Retinal pigment epithelial cell (primary cell): Measurements from ENCODE around the gene SNTB2.

Experiments used
- DNase-seq: peaks from one replicate; pipeline ENCODE4 v3.0.0-alpha.2; 2010; ENCODE audit warnings: low read depth
- H3K4me3 ChIP-seq: 2 replicates; pipeline ENCODE4 v1.5.1; 2011; ENCODE audit warnings: mild to moderate bottlenecking, low read length, control low read depth, moderate library complexity
- TF ChIP-seq, protein P1 (sequence below): conservative IDR thresholded peaks from 2 replicates; pipeline ENCODE4 v1.5.1; 2011; ENCODE audit warnings: low read depth, low read length, control low read depth, inconsistent platforms

SNTB2 gene

DNA sequence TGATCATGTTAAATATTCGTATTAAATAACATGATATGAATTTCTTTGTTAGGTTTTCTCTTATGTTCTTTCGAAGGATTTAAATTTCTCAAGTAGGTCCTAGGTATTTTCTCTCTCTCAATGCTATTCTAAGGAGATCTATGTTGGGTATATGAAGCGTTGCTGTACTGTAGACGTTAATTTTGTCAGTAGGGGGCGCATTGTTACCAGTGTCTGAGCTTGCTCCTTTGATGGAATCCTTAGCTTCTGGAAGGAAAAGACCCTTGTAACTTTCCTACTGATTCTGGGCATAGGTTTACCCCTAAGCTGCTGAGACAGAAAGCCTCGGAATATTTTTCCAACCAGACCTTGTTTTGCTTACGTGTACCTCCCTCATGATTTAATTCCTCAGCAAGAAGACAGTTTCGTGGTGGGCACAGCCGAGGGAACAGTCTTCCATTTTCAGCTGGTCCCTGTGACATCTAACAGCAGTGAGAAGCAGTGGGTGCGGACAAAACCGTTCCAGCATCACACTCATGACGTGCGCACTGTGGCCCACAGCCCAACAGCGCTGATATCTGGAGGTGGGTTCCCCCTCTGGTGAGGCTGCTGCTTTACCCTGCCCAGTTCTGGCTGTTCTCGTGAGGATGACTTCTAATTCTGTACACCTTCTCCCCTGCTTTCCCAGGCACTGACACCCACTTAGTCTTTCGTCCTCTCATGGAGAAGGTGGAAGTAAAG, 36.7 kb upstream of the SNTB2 start:
- TF ChIP-seq, protein P1, sequence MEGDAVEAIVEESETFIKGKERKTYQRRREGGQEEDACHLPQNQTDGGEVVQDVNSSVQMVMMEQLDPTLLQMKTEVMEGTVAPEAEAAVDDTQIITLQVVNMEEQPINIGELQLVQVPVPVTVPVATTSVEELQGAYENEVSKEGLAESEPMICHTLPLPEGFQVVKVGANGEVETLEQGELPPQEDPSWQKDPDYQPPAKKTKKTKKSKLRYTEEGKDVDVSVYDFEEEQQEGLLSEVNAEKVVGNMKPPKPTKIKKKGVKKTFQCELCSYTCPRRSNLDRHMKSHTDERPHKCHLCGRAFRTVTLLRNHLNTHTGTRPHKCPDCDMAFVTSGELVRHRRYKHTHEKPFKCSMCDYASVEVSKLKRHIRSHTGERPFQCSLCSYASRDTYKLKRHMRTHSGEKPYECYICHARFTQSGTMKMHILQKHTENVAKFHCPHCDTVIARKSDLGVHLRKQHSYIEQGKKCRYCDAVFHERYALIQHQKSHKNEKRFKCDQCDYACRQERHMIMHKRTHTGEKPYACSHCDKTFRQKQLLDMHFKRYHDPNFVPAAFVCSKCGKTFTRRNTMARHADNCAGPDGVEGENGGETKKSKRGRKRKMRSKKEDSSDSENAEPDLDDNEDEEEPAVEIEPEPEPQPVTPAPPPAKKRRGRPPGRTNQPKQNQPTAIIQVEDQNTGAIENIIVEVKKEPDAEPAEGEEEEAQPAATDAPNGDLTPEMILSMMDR, result peak; percentile 76
- DNase-seq, result no peak
- no peak overlapping the region for H3K4me3 ChIP-seq

DNA sequence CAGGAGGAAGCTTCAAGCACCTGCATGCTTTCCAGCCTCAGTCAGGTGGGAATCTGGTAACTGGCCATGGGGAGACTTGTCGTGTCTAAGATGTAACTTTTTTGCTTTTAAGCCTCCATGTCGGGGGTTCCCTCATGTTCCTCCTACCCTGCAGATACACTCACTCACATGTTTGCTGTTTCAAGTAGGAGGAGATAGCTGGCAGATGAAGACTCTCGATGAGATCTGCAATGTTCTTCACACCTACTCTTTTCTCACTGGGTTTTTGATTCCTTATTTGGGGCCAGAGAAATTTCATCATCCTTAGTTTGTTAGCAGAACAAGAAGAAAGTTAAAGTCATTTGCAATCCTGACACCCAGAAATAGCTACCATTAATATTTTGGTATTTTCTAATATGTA, 29.8 kb upstream of the SNTB2 start:
- no peak overlapping the region for H3K4me3 ChIP-seq
- TF ChIP-seq, protein P1, result no peak
- no peak for DNase-seq

DNA sequence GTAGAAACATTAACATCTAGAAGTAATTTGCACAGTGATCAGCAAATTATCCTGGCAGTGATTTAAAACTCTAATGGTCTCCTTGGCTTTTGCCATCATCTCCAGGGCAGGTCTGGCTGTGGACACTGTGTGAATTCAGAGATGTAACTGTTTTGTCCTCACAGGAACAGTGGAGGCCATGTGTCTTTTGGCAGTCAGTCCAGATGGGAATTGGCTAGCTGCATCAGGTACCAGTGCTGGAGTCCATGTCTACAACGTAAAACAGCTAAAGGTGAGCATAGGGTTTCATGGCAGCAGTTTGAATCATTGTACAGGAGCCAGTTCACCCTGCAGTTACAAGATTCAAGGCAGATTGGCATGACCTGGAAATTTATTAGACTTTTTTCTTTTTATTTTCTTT, 26.8 kb upstream of the SNTB2 start:
- no peak overlapping the region for H3K4me3 ChIP-seq
- DNase-seq, result no peak
- TF ChIP-seq, protein P1, result no peak

DNA sequence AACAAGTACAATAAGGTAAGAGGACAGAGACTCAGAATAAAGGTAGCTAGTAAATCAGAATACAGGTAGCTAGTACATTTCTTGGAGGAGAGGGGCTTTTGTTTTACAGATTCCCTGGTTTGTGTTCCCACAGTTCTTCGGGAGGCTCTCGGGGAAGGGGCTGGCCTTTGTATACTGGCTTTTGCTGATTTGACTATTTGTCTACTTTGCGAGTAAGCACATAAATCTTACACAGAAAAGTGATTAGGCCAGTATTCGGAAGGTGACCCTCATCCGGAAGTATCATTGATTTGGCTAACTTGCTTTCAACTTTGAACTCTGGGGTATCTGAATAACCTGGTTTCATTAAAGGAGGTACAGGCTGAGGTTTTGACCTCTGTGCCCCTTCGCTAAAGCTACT, 21.4 kb upstream of the SNTB2 start:
- no peak overlapping the region for H3K4me3 ChIP-seq
- TF ChIP-seq, protein P1, result no peak
- no peak for DNase-seq

DNA sequence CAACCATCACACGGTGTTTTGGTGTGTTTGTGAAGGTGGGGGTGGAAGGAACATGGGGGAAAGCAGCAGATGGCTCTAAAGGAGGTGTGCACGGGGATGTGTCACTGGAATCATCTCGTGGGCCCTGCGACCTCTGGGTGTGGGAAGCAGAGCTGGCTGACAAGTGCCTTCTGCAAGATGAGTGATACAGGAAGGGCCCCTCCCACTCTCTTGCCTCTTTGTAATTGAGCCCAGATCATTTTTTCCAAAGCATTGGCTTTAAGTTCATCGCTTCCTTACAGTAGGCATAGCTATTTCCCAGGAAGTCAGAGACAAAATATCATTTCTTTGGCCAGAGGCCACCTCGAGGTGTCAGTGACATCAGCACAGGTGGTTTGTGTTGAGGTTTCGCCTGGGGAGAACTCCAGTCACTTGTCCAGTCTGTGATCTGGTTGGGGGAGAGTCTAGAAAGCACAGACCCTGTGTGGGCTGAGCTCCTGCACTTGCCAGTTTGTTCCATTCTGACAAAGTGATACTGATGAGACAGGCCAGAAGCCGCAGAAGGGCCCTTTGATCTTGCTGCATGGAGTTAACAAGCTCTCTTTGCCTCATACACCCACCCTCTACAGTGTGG, 20.6 kb upstream of the SNTB2 start:
- DNase-seq, result no peak
- TF ChIP-seq, protein P1, result no peak
- H3K4me3 ChIP-seq, result no peak overlapping the region

DNA sequence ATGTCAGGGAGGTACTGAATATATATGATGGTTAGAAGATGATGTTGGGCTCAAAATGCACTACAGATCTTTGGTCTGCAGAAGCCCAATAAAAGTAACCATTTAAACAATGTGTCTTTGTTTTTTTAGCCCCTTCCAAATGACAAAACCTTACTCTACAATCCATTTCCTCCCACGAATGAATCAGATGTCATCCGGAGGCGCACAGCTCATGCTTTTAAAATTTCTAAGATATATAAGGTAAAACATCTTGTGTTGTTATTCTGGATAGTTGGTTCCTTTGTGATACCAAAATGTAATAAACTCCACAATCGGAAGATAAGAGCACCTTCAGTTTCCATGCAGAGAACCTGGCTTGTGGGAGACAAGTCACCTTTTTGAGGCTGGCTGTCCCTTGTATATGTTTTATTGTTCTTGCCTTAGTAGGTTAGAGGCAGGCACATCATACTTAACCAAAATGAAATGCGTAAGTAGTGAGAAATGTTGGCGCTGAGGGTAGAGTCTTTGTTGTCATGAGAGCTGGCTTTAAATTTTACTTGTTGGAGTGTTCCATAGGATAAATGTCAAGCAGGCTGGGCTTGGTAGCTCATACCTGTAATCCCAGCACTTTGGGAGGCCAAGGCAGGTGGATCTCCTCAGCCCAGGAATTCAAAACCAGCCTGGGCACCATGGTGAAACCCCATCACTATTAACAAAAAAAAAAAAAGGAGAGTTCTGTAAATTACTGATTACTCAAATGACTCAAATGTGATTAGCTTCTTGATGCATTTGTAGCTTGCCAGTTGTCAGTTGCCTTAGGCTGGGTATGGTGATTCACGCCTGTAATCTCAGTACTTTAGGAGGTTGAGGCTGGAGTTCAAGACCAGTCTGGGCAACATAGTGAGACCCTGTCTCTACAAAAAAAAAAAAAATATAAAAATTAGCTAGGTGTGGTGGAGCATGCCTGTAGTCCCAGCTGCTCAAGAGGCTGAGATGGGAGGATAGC, 19.7 kb upstream of the SNTB2 start:
- DNase-seq, result no peak
- no peak overlapping the region for H3K4me3 ChIP-seq
- TF ChIP-seq, protein P1, result no peak
